HCT116 (cell line): ENCODE results near the gene RDH8. TPM values are rescaled to one million over a fixed set of nuclear protein-coding genes. Genes with fewer than 3 reads are reported as not detected.

ENCODE experiments used
- ATAC-seq: fragments of 200-7000 bp; cut with Tn5 transposase; 2 replicates; pipeline ENCODE4 v1.9.1; 2020; ENCODE audit warnings: mild to moderate bottlenecking, moderate library complexity
- BruUV-seq: library from RNA; stranded (reverse); fragments of 400-500 nt; replicated peaks from 2 replicates; lab custom pipeline; 2021; lab: Mats Ljungman, UMichigan
- CTCF ChIA-PET: fragments of 300-600 bp; sonication (Branson Sonifier 250); formaldehyde crosslinking; loops from one replicate; lab custom pipeline; 2021; ENCODE audit warnings: antibody characterized with exemption; lab: Charles Lee
- POLR2A ChIA-PET: fragments of 300-600, 350-600 bp; sonication (Branson Sonifier 250); formaldehyde crosslinking; loops from one replicate; lab custom pipeline; 2021; ENCODE audit warnings: antibody characterized with exemption; lab: Charles Lee
- RAD21 ChIA-PET, 2 experiments: fragments of 300-600 bp; sonication (Branson Sonifier 250); formaldehyde crosslinking; loops; one replicate each; lab custom pipeline; 2023; ENCODE audit warnings: low total read pairs in 2 of 2; ENCODE audit not compliant: uncharacterized antibody in 2 of 2, unreplicated experiment in 2 of 2, low non-redundant PET in 1 of 2; lab: Charles Lee
- DNase-seq: peaks from one replicate; pipeline ENCODE4 v3.0.0-alpha.2; 2010; ENCODE audit warnings: low read depth, low spot score
- H2AFZ ChIP-seq: fragments of 200-600 bp; shearing (Covaris generic), sonication (generic); 2 replicates; pipeline ENCODE4 v1.6.1; 2017; ENCODE audit warnings: low read depth, mixed run types, mixed read lengths, antibody characterized with exemption, low read length; ENCODE audit not compliant: poor library complexity, severe bottlenecking
- H3K27ac ChIP-seq: 2 replicates; pipeline ENCODE4 v1.5.1; 2012; ENCODE audit warnings: low read depth, low read length
- H3K27me3 ChIP-seq: fragments of 200-600 bp; sonication (generic); 2 replicates; pipeline ENCODE4 v1.6.1; 2016; ENCODE audit warnings: mixed run types, low read length, mixed read lengths; ENCODE audit not compliant: insufficient read depth
- H3K36me3 ChIP-seq, 2 experiments: fragments of 200-500 bp in 1 of 2; fragments of 200-600 bp in 1 of 2; sonication (Bioruptor generic) in 1 of 2; sonication (generic) in 1 of 2; 2 replicates each; pipeline versions ENCODE4 v1.5.1 to v1.6.1; 2014 to 2016; ENCODE audit warnings: low read length in 2 of 2, inconsistent platforms in 1 of 2, mixed read lengths in 1 of 2, mixed run types in 1 of 2; ENCODE audit not compliant: insufficient read depth in 2 of 2, control insufficient read depth in 1 of 2
- H3K4me1 ChIP-seq, 2 experiments: fragments of 200-600 bp in 1 of 2; sonication (generic) in 1 of 2; 2 replicates each; pipeline versions ENCODE4 v1.5.1 to v1.6.1; 2012 to 2017; ENCODE audit warnings: low read length in 2 of 2, inconsistent platforms in 1 of 2, mild to moderate bottlenecking in 1 of 2, mixed read lengths in 1 of 2, mixed run types in 1 of 2, moderate library complexity in 1 of 2; ENCODE audit not compliant: insufficient read depth in 2 of 2, control insufficient read depth in 1 of 2
- H3K4me2 ChIP-seq: fragments of 200-600 bp; sonication (generic); 2 replicates; pipeline ENCODE4 v1.6.1; 2017; ENCODE audit warnings: mixed run types, low read length, mixed read lengths
- H3K4me3 ChIP-seq, 2 experiments: fragments of 200-600 bp in 1 of 2; sonication (generic) in 1 of 2; replicated peaks in 1 of 2; 2 replicates each; pipeline ENCODE4 v1.5.1; 2011 to 2016; ENCODE audit warnings: low read length in 2 of 2, control low read depth in 1 of 2, low read depth in 1 of 2, mild to moderate bottlenecking in 1 of 2, mixed read lengths in 1 of 2, mixed run types in 1 of 2
- H3K79me2 ChIP-seq: fragments of 200-600 bp; sonication (generic); 2 replicates; pipeline ENCODE4 v1.6.1; 2017; ENCODE audit warnings: mild to moderate bottlenecking, mixed run types, low read length, moderate library complexity, mixed read lengths; ENCODE audit not compliant: insufficient read depth
- H3K9ac ChIP-seq: fragments of 200-600 bp; sonication (generic); 2 replicates; pipeline ENCODE4 v1.6.1; 2016; ENCODE audit warnings: low read length, mixed read lengths
- H3K9me2 ChIP-seq: fragments of 200-600 bp; sonication (generic), shearing (Covaris generic); 2 replicates; pipeline ENCODE4 v1.6.1; 2017; ENCODE audit warnings: mixed run types, mild to moderate bottlenecking, moderate library complexity; ENCODE audit not compliant: insufficient read depth
- H3K9me3 ChIP-seq, 2 experiments: fragments of 200-500 bp in 1 of 2; fragments of 200-600 bp in 1 of 2; sonication (Bioruptor generic) in 1 of 2; sonication (generic) in 1 of 2; 2 replicates each; pipeline ENCODE4 v1.6.1; 2014 to 2017; ENCODE audit warnings: low read length in 2 of 2, mixed read lengths in 2 of 2, inconsistent platforms in 1 of 2, low read depth in 1 of 2, mild to moderate bottlenecking in 1 of 2, mixed run types in 1 of 2, moderate library complexity in 1 of 2; ENCODE audit not compliant: control insufficient read depth in 1 of 2, insufficient read depth in 1 of 2
- H4K20me1 ChIP-seq: fragments of 200-600 bp; sonication (generic), shearing (Covaris generic); 2 replicates; pipeline ENCODE4 v1.6.1; 2017; ENCODE audit warnings: mixed run types, mild to moderate bottlenecking, moderate library complexity; ENCODE audit not compliant: insufficient read depth
- CBX3 ChIP-seq: IDR thresholded peaks from 2 replicates; pipeline ENCODE4 v1.6.1; 2012; ENCODE audit warnings: low read depth
- CTCF ChIP-seq, 3 experiments: fragments of 200-600 bp in 1 of 3; sonication (generic) in 1 of 3; IDR thresholded peaks in 2 of 3; conservative IDR thresholded peaks in 1 of 3; 2 replicates each; pipeline ENCODE4 v1.5.1; 2012 to 2017; ENCODE audit warnings: low read depth in 2 of 3, low read length in 2 of 3, antibody characterized with exemption in 1 of 3, borderline replicate concordance in 1 of 3, control low read depth in 1 of 3, mild to moderate bottlenecking in 1 of 3, mixed read lengths in 1 of 3, mixed run types in 1 of 3, moderate library complexity in 1 of 3; ENCODE audit not compliant: insufficient read depth in 1 of 3
- ELF1 ChIP-seq: IDR thresholded peaks from 2 replicates; pipeline ENCODE4 v1.6.1; 2012; ENCODE audit warnings: low read depth, borderline replicate concordance
- EZH2 ChIP-seq: fragments of 200-600 bp; sonication (generic); IDR thresholded peaks from 2 replicates; pipeline ENCODE4 v1.6.1; 2017; ENCODE audit warnings: antibody characterized with exemption, mixed run types
- JUND ChIP-seq: IDR thresholded peaks from 2 replicates; pipeline ENCODE4 v1.6.1; 2012
- POLR2A ChIP-seq: IDR thresholded peaks from 2 replicates; pipeline ENCODE4 v1.7.0; 2011; ENCODE audit warnings: borderline replicate concordance; ENCODE audit not compliant: insufficient read depth, insufficient read length; ENCODE audit errors: extremely low read depth
- YY1 ChIP-seq: IDR thresholded peaks from 2 replicates; pipeline ENCODE4 v1.6.1; 2011; ENCODE audit warnings: low read length, low read depth, moderate library complexity, mild to moderate bottlenecking; ENCODE audit not compliant: insufficient replicate concordance; ENCODE audit errors: extremely low read depth
- ZFX ChIP-seq: fragments of 450-650 bp; IDR thresholded peaks from 2 replicates; pipeline ENCODE4 v1.6.1; 2017
- intact Hi-C: fragments of 100-400 bp; cut with micrococcal nuclease; formaldehyde crosslinking; loops from 2 replicates; pipeline ENCODE4 v1.10.0; 2022
- total RNA-seq: library from RNA; stranded (reverse); gene quantifications from one replicate; pipeline ENCODE4 v1.2.1, GENCODE V29; 2021; ENCODE audit not compliant: unreplicated experiment
- TF ChIP-seq, protein P1 (sequence below): IDR thresholded peaks from 2 replicates; pipeline ENCODE4 v1.6.1; 2012

RDH8 gene
- total RNA-seq, 1 experiment from 2014 or later: not detected

DNA sequence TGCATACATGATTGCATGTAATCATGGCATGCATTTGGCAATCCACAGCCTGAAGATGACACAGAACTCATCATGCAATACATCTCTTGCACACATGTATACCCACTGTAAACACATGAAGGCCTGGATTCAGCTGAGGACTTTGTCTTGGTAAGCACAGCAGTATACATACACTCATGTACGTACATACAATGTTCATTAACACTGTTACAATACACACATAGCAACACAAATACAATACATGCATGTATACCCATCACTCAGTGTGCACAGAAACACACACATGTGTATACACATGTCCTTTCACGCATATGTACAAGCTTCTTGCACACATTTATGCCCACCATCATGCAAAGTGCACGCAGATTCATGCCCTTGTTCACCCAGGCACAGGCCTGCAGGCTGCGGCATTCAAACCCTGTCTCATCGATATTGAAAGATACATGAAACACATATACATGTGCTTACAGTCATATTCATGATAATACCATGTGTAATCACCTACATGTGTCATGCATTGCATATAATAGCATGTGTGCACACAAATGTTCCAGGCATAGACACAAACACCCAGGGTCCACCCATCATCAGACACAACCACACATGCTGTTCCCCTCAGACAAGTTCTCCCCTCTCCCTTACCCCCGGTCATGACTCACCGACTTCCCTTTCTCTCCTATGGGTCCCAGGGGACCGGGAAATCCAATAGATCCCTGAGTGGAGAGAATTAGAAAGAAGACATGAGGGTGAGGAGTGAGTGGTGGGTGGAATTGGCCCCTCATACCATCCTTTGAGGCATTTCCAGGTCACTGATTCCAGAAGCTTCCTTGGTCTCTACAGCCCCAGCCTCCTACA lies 31.6 kb upstream of the RDH8 start:
- Histone ChIP-seq H2AFZ (no peak overlapping the region), H3K9ac (no peak overlapping the region), H3K4me3 (no peak overlapping the region), H3K4me1 (no peaks in the 10 kb centered on the region), H3K36me3 (no peaks in the 10 kb centered on the region), H3K4me2 (no peak overlapping the region), H3K27me3 (no peaks in the 10 kb centered on the region), H3K9me2 (no peaks in the 10 kb centered on the region), H4K20me1 (no peaks in the 10 kb centered on the region), H3K79me2 (no peaks in the 10 kb centered on the region), H3K27ac (no peak overlapping the region), H3K9me3 (no peaks in the 10 kb centered on the region)
- BruUV-seq: no TSS peak
- no peak for ATAC-seq
- intact Hi-C loops: no loop called here
- TF ChIP-seq JUND: no peak
- TF ChIP-seq CBX3: no peak
- no peak for TF ChIP-seq EZH2
- no peak for TF ChIP-seq ELF1
- no peak for TF ChIP-seq CTCF (IDR thresholded peaks at IDR 0.05 in 2 of 3, conservative IDR thresholded peaks at IDR 0.05 in 1 of 3; ENCODE audit: borderline replicate concordance in 1 of 3, insufficient read depth in 1 of 3, low read depth in 2 of 3, low read length in 2 of 3)
- no peak for TF ChIP-seq POLR2A
- TF ChIP-seq, protein P1, sequence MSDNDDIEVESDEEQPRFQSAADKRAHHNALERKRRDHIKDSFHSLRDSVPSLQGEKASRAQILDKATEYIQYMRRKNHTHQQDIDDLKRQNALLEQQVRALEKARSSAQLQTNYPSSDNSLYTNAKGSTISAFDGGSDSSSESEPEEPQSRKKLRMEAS: no peak
- TF ChIP-seq YY1: no peak
- no peak for TF ChIP-seq ZFX
- ChIA-PET POLR2A (no interaction called here), RAD21 (interaction anchor here in 1 of 2 experiments (1.3 kb wide), 1 partner anchor 20 kb away, joined by 4 read pairs; no protein-coding TSS in a partner anchor), CTCF (interaction anchor here (1.1 kb wide), 1 partner anchor 19 kb away, joined by 3 read pairs; no protein-coding TSS in a partner anchor)
- DNase-seq: no peak
